Right ventricle myocardium inferior (tissue), 1 donor: ENCODE measurements around the gene MTHFSD. TPM values are rescaled to one million over a fixed set of nuclear protein-coding genes. Genes with fewer than 3 reads are reported as not detected.

Experiments used
- ATAC-seq: fragments of 200-7000 bp; cut with Tn5 transposase; one replicate; pipeline ENCODE4 v1.9.1; 2020; ENCODE audit warnings: mild to moderate bottlenecking, moderate library complexity
- DNase-seq: peaks from one replicate; pipeline ENCODE4 v3.0.0; 2021; ENCODE audit errors: missing footprints
- intact Hi-C: fragments of 100-400 bp; cut with DNase I; formaldehyde crosslinking; loops from one replicate; pipeline ENCODE4 v1.11.0; 2022
- total RNA-seq: library from RNA; stranded (reverse); fragmentation: NEBNext Ultra II Directional; extraction: Animal tissue kit (Norgen Biotek cat#: 25700); gene quantifications from one replicate; pipeline ENCODE4 v1.2.1, GENCODE V29; 2021
- donor health status: DM: no; HTN: yes; CAD: no; lungs with severe emphysema.

MTHFSD gene
- total RNA-seq, 1 donor from 2014 or later: 10.0 TPM

DNA sequence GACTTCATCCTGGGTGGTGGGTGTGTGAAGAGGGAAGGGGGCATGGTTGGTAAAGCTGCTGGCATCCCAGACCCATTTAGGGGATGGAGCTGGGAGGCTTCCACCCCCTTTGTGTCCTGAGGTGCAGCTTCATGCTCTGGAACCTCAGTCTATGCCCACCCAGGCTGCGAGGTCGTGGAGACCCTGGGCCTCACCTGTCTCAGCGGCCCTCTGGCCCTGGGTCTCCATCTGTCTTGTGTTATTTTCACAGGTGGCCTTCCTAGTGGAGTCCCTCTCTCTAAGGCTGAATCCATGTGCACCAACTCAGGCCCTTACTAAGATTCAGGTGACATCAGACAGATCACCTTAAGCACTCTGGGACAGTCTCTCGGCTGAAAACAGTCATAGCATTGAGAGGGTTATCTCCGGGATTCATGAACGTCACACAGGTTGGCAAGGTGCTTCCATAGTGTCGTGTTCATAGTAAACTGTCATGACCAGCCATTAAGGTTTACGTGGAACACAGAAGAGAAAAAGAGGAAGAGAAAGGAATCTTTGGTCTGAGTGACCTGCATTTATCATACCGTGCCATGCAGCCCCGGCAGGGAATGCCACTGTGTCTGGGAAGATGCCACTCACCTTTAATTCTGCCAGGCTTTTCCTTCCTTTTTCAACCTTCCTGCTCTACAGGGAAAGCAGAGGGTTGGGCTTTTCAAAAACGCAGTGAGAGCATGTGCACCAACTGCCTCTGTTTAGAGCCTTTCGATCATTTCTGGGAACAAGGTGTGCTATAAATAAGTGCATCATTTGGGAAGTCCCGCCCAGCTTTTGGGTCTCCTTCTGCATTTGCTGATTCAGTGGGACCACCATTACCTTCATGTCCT is 18.8 kb upstream of the MTHFSD start:
- no peak for DNase-seq
- ATAC-seq: no peak
- intact Hi-C loops: loop anchor here (5.0 kb wide), 1 partner anchor 108 kb away; no protein-coding TSS in a partner anchor

GRCh38 chr16:86573215-86573614 is 18.2 kb upstream of the MTHFSD start:
- DNase-seq: peak; percentile 1
- no peak for ATAC-seq
- intact Hi-C loops: loop anchor here (5.0 kb wide), 1 partner anchor 109 kb away; no protein-coding TSS in a partner anchor

DNA sequence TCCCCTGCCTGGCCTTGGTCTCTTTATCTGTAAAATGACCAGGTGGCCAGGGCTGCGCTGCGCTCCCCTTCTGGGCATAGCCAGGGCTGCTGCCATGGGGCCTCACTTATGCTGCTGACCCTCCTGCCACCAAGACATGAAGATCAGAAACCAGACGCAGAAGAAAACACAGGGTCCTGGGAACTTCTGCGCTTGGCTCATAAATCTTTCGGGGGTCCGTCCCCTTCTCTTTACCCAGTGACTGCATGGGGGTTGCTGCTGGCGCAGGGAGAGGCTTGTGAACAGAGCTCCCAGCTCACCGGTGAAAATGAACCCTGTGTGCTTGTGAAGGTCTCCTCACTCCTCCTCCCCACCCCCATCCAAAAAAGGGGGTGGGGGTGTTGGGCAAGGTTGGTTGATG is 17.6 kb upstream of the MTHFSD start:
- intact Hi-C loops: loop anchor here (5.0 kb wide), 1 partner anchor 110 kb away; no protein-coding TSS in a partner anchor
- ATAC-seq: no peak
- peak; percentile 60 for DNase-seq

DNA sequence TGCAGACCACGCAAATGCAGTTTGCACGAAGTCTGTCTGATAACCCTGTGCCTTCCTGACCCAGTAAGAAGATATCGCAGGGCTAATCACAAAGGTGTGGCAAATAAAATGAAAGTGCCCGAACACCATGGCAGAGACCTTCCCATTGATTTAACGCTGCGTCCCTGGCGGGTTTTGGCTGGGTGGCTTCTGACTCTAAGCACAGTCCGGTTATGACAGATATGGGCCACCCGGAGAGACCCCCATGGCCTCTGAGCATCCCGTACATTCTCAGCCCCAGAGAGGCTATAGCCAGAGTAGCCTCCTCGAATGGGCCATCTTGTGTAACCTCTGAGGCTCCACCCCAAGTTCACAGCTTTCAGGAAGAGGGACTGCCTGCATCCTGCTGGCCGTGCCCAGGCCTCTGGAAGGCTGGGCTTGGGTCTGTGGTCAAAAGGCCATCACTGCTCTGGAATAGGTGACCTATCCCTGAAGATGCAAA is 17.0 kb upstream of the MTHFSD start:
- DNase-seq: peak; percentile 45
- intact Hi-C loops: loop anchor here (5.0 kb wide), 1 partner anchor 110 kb away; no protein-coding TSS in a partner anchor
- no peak for ATAC-seq

GRCh38 chr16:86571530-86571915 is 16.5 kb upstream of the MTHFSD start:
- ATAC-seq: no peak
- intact Hi-C loops: loop anchor here (5.0 kb wide), 1 partner anchor 111 kb away; no protein-coding TSS in a partner anchor
- no peak for DNase-seq

DNA sequence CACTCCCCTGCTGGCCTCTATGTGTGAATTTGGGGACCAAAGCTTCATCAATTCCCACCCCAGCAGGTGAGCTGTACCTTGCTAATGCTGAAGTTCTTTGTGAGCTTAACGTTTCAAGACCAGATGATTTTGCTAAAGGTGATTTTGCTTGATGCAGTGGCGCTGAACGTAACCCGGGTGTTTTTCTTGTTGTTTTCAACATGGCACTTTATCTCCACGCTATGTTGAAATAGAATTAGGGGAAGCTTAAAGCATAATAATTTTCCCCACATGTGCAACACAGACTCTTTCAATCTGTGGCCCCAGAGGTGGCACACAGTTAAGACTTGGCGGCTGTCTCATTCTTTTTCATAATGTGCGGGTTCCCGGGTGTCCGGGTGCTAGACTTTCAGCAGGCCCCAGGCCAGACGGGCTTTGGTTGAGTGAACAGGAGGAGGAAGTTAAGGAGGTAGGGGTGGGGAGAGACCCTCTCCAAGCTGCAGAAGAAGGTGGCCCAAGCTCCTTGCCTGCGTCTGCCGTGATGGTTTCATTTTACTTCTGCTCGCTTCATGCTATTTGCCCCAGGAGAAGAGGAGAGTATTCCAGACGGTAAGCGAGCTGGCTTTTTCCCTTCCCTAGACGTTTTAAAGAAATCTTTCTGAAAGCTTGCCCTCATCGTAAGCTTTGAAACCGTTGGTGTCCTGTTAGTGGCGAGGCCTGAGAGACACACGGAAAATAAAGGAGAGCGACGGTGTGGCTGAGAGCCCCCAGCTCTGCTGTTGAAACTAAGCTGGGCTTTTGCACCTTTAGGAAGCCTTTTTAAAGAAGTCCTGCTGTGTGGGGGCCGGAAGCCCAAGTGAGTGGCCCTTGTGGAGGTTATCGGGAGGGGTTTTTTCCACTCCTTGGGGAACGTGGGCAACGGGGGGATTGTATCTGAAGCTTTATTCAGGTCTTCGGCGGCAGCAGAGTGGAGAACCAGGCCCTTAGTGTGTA is 15.8 kb upstream of the MTHFSD start:
- intact Hi-C loops: loop anchor here (5.0 kb wide), 1 partner anchor 111 kb away; no protein-coding TSS in a partner anchor
- ATAC-seq: no peak
- DNase-seq: no peak

GRCh38 chr16:86569701-86570447 is 14.8 kb upstream of the MTHFSD start:
- intact Hi-C loops: loop anchor here (5.0 kb wide), 2 partner anchors 112 to 192 kb away; no protein-coding TSS in a partner anchor
- DNase-seq: no peak
- no peak for ATAC-seq

GRCh38 chr16:86568677-86569623 is 13.9 kb upstream of the MTHFSD start:
- no peak for DNase-seq
- no peak for ATAC-seq
- intact Hi-C loops: loop anchor here (5.0 kb wide), 1 partner anchor 193 kb away; no protein-coding TSS in a partner anchor

DNA sequence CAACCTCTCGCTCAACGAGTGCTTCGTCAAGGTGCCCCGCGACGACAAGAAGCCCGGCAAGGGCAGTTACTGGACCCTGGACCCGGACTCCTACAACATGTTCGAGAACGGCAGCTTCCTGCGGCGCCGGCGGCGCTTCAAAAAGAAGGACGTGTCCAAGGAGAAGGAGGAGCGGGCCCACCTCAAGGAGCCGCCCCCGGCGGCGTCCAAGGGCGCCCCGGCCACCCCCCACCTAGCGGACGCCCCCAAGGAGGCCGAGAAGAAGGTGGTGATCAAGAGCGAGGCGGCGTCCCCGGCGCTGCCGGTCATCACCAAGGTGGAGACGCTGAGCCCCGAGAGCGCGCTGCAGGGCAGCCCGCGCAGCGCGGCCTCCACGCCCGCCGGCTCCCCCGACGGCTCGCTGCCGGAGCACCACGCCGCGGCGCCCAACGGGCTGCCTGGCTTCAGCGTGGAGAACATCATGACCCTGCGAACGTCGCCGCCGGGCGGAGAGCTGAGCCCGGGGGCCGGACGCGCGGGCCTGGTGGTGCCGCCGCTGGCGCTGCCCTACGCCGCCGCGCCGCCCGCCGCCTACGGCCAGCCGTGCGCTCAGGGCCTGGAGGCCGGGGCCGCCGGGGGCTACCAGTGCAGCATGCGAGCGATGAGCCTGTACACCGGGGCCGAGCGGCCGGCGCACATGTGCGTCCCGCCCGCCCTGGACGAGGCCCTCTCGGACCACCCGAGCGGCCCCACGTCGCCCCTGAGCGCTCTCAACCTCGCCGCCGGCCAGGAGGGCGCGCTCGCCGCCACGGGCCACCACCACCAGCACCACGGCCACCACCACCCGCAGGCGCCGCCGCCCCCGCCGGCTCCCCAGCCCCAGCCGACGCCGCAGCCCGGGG is 12.9 kb upstream of the MTHFSD start:
- DNase-seq: no peak
- intact Hi-C loops: loop anchor here (5.0 kb wide), 1 partner anchor 194 kb away; no protein-coding TSS in a partner anchor
- ATAC-seq: peak; percentile 45

DNA sequence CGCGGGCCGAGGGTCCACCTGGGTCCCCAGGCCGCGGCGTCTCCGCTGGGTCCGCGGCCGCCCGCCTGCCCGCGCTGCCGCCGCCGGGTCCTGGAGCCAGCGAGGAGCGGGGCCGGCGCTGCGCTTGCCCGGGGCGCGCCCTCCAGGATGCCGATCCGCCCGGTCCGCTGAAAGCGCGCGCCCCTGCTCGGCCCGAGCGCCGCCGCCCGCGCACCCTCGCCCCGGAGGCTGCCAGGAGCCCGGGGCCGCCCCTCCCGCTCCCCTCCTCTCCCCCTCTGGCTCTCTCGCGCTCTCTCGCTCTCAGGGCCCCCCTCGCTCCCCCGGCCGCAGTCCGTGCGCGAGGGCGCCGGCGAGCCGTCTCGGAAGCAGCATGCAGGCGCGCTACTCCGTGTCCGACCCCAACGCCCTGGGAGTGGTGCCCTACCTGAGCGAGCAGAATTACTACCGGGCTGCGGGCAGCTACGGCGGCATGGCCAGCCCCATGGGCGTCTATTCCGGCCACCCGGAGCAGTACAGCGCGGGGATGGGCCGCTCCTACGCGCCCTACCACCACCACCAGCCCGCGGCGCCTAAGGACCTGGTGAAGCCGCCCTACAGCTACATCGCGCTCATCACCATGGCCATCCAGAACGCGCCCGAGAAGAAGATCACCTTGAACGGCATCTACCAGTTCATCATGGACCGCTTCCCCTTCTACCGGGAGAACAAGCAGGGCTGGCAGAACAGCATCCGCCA is 12.1 kb upstream of the MTHFSD start:
- DNase-seq (no peak), ATAC-seq (peak; percentile 56)
- intact Hi-C loops: loop anchor here (5.0 kb wide), 1 partner anchor 195 kb away; no protein-coding TSS in a partner anchor

DNA sequence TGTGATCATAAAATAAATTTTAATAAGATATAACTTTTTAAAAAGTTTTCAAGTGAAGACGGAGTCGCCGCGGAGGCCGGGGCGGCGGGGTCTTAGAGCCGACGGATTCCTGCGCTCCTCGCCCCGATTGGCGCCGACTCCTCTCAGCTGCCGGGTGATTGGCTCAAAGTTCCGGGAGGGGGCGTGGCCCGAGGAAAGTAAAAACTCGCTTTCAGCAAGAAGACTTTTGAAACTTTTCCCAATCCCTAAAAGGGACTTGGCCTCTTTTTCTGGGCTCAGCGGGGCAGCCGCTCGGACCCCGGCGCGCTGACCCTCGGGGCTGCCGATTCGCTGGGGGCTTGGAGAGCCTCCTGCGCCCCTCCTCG is 11.5 kb upstream of the MTHFSD start, which contains the start of gene FOXC2:
FOXC2 (plus strand) TSS at position 229 of the 365 bp plus-strand sequence. CDS start 507 bp downstream, outside the sequence.
- DNase-seq (peak; percentile 92), ATAC-seq (peak; percentile 61)
- intact Hi-C loops: loop anchor here (5.0 kb wide), 1 partner anchor 196 kb away; no protein-coding TSS in a partner anchor

DNA sequence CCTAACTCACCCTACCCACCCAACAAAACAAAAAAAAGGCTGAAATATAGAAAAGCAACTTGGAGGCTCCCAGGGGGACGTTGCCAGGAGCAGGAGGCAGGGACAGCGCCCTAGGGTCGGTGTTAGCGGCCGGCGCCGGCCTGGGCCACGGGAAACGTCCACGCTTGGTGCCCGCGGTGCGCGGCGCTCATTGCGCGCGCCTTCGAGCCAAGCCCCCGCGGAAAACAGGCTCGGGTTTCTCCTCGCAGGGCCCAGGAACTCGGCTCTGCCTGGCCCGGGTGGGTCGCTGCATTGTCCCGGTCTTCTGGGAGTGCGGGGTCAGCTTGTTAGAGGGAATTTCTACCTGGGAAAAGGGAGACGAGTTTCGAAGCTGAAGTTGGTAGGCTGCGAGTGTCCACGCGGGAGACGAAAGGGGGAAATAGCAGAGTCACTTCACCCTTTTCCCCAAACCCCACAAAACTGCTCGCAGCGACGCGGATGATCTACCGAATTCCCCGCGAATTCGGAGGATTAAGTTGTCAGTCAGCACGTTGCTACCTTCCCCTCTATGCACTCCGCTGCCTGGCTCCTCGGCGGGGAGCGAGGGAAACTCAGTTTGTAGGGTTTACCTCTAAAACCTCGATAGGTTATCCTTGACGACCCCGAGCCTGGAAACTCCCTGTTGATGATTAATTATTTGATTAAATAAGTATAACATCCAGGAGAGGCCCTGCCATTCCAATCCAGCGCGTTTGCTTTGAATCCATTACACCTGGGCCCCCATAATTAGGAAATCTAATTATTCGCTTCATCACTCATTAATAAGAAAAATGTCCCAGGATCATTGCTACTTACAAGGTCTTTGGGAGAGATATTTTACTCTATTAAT is 10.8 kb upstream of the MTHFSD start:
- intact Hi-C loops: loop anchor here (5.0 kb wide), 1 partner anchor 196 kb away; no protein-coding TSS in a partner anchor
- ATAC-seq (no peak), DNase-seq (no peak)

DNA sequence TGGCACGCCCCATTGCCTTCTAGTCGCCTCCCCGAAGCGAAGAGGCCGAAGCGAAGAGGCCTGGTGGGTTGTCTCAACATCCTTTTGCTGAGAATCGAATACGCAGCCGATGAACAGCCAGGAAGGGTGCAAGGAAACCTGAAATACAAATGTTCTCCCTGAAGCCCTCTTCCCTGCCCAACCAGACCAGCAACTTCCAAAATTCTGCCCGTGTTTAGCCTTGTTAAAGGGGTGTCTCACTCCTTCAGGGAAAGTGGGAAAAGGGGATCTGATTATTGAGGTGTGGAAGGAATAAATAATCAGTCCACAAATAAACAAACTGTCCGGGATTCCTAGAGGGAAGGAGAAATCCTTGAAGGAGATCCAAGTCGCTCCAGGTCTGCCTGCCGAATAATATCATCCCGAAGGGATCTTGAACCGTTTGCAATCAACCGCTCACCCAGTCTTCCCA is 10.2 kb upstream of the MTHFSD start:
- intact Hi-C loops: loop anchor here (5.0 kb wide), 1 partner anchor 197 kb away; no protein-coding TSS in a partner anchor
- ATAC-seq (no peak), DNase-seq (no peak)
